PC-9 (cell line): ENCODE measurements around the gene RCSD1. TPM values are rescaled to one million over a fixed set of nuclear protein-coding genes. Genes with fewer than 3 reads are reported as not detected.

Experiments
- BruUV-seq: library from RNA; stranded (reverse); fragments of 400-500 nt; replicated peaks from 2 replicates; lab custom pipeline; 2021; lab: Mats Ljungman, UMichigan
- CTCF ChIA-PET: fragments of 300-600 bp; sonication (Branson Sonifier 250); formaldehyde crosslinking; loops from one replicate; lab custom pipeline; 2022; ENCODE audit warnings: antibody characterized with exemption; lab: Charles Lee
- POLR2A ChIA-PET: fragments of 300-600 bp; sonication (Branson Sonifier 250); formaldehyde crosslinking; loops from one replicate; lab custom pipeline; 2022; ENCODE audit warnings: antibody characterized with exemption; ENCODE audit not compliant: unreplicated experiment; lab: Charles Lee
- DNase-seq, 2 experiments: peaks; one replicate each; pipeline versions ENCODE4 v3.0.0 to v3.0.0-alpha.2; 2015 to 2022; ENCODE audit warnings: mixed read lengths in 1 of 2
- H2AFZ ChIP-seq: fragments of 200-600 bp; sonication (generic); 2 replicates; pipeline ENCODE4 v1.8.1; 2017; ENCODE audit warnings: antibody characterized with exemption
- H3F3A ChIP-seq: fragments of 200-600 bp; sonication (generic); 2 replicates; pipeline ENCODE4 v1.8.1; 2017; ENCODE audit warnings: antibody characterized with exemption, mild to moderate bottlenecking, low read depth; ENCODE audit not compliant: insufficient read depth
- H3K27ac ChIP-seq: fragments of 200-600 bp; sonication (generic); 2 replicates; pipeline ENCODE4 v1.6.1; 2016; ENCODE audit warnings: mixed run types
- H3K27me3 ChIP-seq: fragments of 200-600 bp; sonication (generic); 2 replicates; pipeline ENCODE4 v1.6.1; 2016; ENCODE audit warnings: low read depth, mixed run types; ENCODE audit not compliant: insufficient read depth
- H3K36me3 ChIP-seq: fragments of 200-600 bp; sonication (generic); 2 replicates; pipeline ENCODE4 v1.6.1; 2016; ENCODE audit warnings: low read depth, mixed run types
- H3K4me1 ChIP-seq: fragments of 200-600 bp; sonication (generic); replicated peaks from 2 replicates; pipeline ENCODE4 v1.6.1; 2016; ENCODE audit warnings: mixed run types; ENCODE audit not compliant: insufficient read depth
- H3K4me2 ChIP-seq: fragments of 200-600 bp; sonication (generic); 2 replicates; pipeline ENCODE4 v1.6.1; 2017; ENCODE audit warnings: mixed run types
- H3K4me3 ChIP-seq: fragments of 200-600 bp; sonication (generic); 2 replicates; pipeline ENCODE4 v1.6.1; 2016; ENCODE audit warnings: mixed run types
- H3K79me2 ChIP-seq: fragments of 200-600 bp; sonication (generic); 2 replicates; pipeline ENCODE4 v1.6.1; 2017; ENCODE audit warnings: low read depth, mixed run types
- H3K9me2 ChIP-seq: fragments of 200-600 bp; sonication (generic); 2 replicates; pipeline ENCODE4 v1.8.1; 2017; ENCODE audit warnings: mild to moderate bottlenecking; ENCODE audit not compliant: insufficient read depth
- H3K9me3 ChIP-seq: fragments of 200-600 bp; sonication (generic); 2 replicates; pipeline ENCODE4 v1.8.1; 2016; ENCODE audit warnings: low read depth; ENCODE audit not compliant: insufficient read depth
- H4K20me1 ChIP-seq: fragments of 200-600 bp; sonication (generic); 2 replicates; pipeline ENCODE4 v1.8.1; 2017; ENCODE audit not compliant: insufficient read depth
- CTCF ChIP-seq: fragments of 200-600 bp; sonication (generic); conservative IDR thresholded peaks from 2 replicates; pipeline ENCODE4 v1.6.1; 2017; ENCODE audit warnings: mixed run types, antibody characterized with exemption, mild to moderate bottlenecking, moderate library complexity
- EZH2 ChIP-seq: fragments of 200-600 bp; sonication (generic); IDR thresholded peaks from 2 replicates; pipeline ENCODE4 v1.8.0; 2017; ENCODE audit warnings: antibody characterized with exemption, low read depth
- intact Hi-C: fragments of 100-400 bp; cut with micrococcal nuclease; formaldehyde crosslinking; loops from one replicate; pipeline ENCODE4 v1.10.0; 2022; ENCODE audit not compliant: unreplicated experiment
- total RNA-seq: library from RNA; stranded (reverse); gene quantifications from 2 replicates; pipeline ENCODE4 v1.2.3, GENCODE V29; 2021

The RCSD1 gene
- total RNA-seq, 1 experiment from 2014 or later = not detected

- Histone ChIP-seq H2AFZ (no peak overlapping the region), H3K9me3 (no peaks in the 10 kb centered on the region), H3K36me3 (peaks cover 12% of the 10 kb centered on the region), H3K27me3 (no peaks in the 10 kb centered on the region), H4K20me1 (no peaks in the 10 kb centered on the region), H3K4me1 (no peaks in the 10 kb centered on the region), H3K79me2 (peaks cover 86% of the 10 kb centered on the region), H3K4me2 (no peak overlapping the region), H3F3A (no peaks in the 10 kb centered on the region), H3K27ac (no peak overlapping the region), H3K9me2 (no peaks in the 10 kb centered on the region), H3K4me3 (no peak overlapping the region)
- POLR2A ChIA-PET = no interaction called here
- no peak for DNase-seq
- TF ChIP-seq CTCF (no peak), EZH2 (no peak)
- intact Hi-C loops = no loop called here
- CTCF ChIA-PET = no interaction called here
- no TSS peak for BruUV-seq
Measured at GRCh38 chr1:167734227-167734626, 104.2 kb downstream of the RCSD1 start.

- H3K36me3 ChIP-seq = peaks cover 12% of the 10 kb centered on the region
- intact Hi-C loops = no loop called here
- no peaks in the 10 kb centered on the region for H4K20me1 ChIP-seq
- no peak for DNase-seq
- no peaks in the 10 kb centered on the region for H3K4me1 ChIP-seq
- H3K9me2 ChIP-seq = no peaks in the 10 kb centered on the region
- POLR2A ChIA-PET = no interaction called here
- CTCF ChIA-PET = no interaction called here
- no peak overlapping the region for H3K4me3 ChIP-seq
- H3K79me2 ChIP-seq = peaks cover 85% of the 10 kb centered on the region
- no peaks in the 10 kb centered on the region for H3K27me3 ChIP-seq
- no peak overlapping the region for H3K27ac ChIP-seq
- TF ChIP-seq EZH2 = no peak
- TF ChIP-seq CTCF = no peak
- BruUV-seq = no TSS peak
- no peaks in the 10 kb centered on the region for H3K9me3 ChIP-seq
- no peaks in the 10 kb centered on the region for H3F3A ChIP-seq
- no peak overlapping the region for H2AFZ ChIP-seq
- H3K4me2 ChIP-seq = no peak overlapping the region
Measured at GRCh38 chr1:167734841-167735240, 104.8 kb downstream of the RCSD1 start.

GRCh38 chr1:167737169-167737568, 107.1 kb downstream of the RCSD1 start:
- Histone ChIP-seq H3K4me1 (no peaks in the 10 kb centered on the region), H2AFZ (no peak overlapping the region), H3K4me2 (no peak overlapping the region), H3K27ac (no peak overlapping the region), H3K27me3 (no peaks in the 10 kb centered on the region), H3K79me2 (peaks cover 87% of the 10 kb centered on the region), H3K9me3 (no peaks in the 10 kb centered on the region), H3K36me3 (peaks cover 12% of the 10 kb centered on the region), H3K4me3 (no peak overlapping the region), H3K9me2 (no peaks in the 10 kb centered on the region), H4K20me1 (no peaks in the 10 kb centered on the region), H3F3A (0 out of 2 replicates have a peak, but pooled peaks cover under 1% of the 10 kb centered on the region)
- no peak for DNase-seq
- BruUV-seq = no TSS peak
- ChIA-PET POLR2A (no interaction called here), CTCF (no interaction called here)
- intact Hi-C loops = no loop called here
- TF ChIP-seq CTCF (no peak), EZH2 (no peak)
